HG03060 (cell line): ENCODE results near the gene CITED4.

ENCODE experiments used
- ATAC-seq: cut with Tn5 transposase; IDR thresholded peaks from one replicate; pipeline ENCODE4 v1.9.1; 2021; ENCODE audit warnings: low read depth, moderate number of reproducible peaks; ENCODE audit not compliant: unreplicated experiment

The CITED4 gene

GRCh38 chr1:40856116-40856515 lies 6.0 kb downstream of the CITED4 start:
- no peak for ATAC-seq

- no peak for ATAC-seq
These were observed 6.7 kb downstream of the CITED4 start for GRCh38 chr1:40855513-40855912.

- ATAC-seq, result no peak
These were observed 8.3 kb downstream of the CITED4 start for GRCh38 chr1:40853885-40854170.

- no peak for ATAC-seq
These were observed 8.9 kb downstream of the CITED4 start for GRCh38 chr1:40853113-40853884.

GRCh38 chr1:40851643-40852042 lies 10.5 kb downstream of the CITED4 start:
- no peak for ATAC-seq

- no peak for ATAC-seq
These were observed 12.2 kb downstream of the CITED4 start for GRCh38 chr1:40849801-40850592.

GRCh38 chr1:40848530-40849189 lies 13.5 kb downstream of the CITED4 start:
- ATAC-seq, result no peak

- no peak for ATAC-seq
These were observed 15.0 kb downstream of the CITED4 start for GRCh38 chr1:40847023-40847745.

- ATAC-seq, result no peak
These were observed 16.3 kb downstream of the CITED4 start for GRCh38 chr1:40845895-40846294.

- no peak for ATAC-seq
These were observed 17.0 kb downstream of the CITED4 start for GRCh38 chr1:40844887-40845878.

GRCh38 chr1:40844079-40844478 lies 18.1 kb downstream of the CITED4 start:
- ATAC-seq, result no peak

- no peak for ATAC-seq
These were observed 19.5 kb downstream of the CITED4 start for GRCh38 chr1:40842691-40843090.

GRCh38 chr1:40842207-40842606 lies 20.0 kb downstream of the CITED4 start:
- ATAC-seq, result no peak

GRCh38 chr1:40841602-40842001 lies 20.6 kb downstream of the CITED4 start:
- ATAC-seq, result no peak

GRCh38 chr1:40840526-40841323 lies 21.4 kb downstream of the CITED4 start:
- ATAC-seq, result no peak

- no peak for ATAC-seq
These were observed 22.2 kb downstream of the CITED4 start for GRCh38 chr1:40839943-40840335.

GRCh38 chr1:40838980-40839942 lies 22.9 kb downstream of the CITED4 start:
- ATAC-seq, result no peak
